Gastrocnemius medialis (tissue), 4 donors: ENCODE data around the gene VAT1L.

ENCODE experiments used
- POLR2A ChIP-seq, 2 donors: fragments of 450-650 bp; IDR thresholded peaks; one replicate each; pipeline ENCODE4 v1.6.1; 2017; ENCODE audit warnings: antibody characterized with exemption in 2 of 2, mild to moderate bottlenecking in 2 of 2, moderate library complexity in 2 of 2
- TF ChIP-seq, protein P1 (sequence below), 5 experiments: fragments of 450-650 bp in 3 of 5; fragments of 200-600 bp in 2 of 5; sonication (generic) in 2 of 5; IDR thresholded peaks in 4 of 5; conservative IDR thresholded peaks in 1 of 5; 1 replicate in 4 of 5; 2 replicates in 1 of 5; pipeline ENCODE4 v1.5.1; 2016 to 2019; ENCODE audit warnings: antibody characterized with exemption in 5 of 5, mild to moderate bottlenecking in 3 of 5, moderate library complexity in 3 of 5

GRCh38 chr16:77896415-77897128 is 108.2 kb downstream of the VAT1L start:
- TF ChIP-seq, protein P1, sequence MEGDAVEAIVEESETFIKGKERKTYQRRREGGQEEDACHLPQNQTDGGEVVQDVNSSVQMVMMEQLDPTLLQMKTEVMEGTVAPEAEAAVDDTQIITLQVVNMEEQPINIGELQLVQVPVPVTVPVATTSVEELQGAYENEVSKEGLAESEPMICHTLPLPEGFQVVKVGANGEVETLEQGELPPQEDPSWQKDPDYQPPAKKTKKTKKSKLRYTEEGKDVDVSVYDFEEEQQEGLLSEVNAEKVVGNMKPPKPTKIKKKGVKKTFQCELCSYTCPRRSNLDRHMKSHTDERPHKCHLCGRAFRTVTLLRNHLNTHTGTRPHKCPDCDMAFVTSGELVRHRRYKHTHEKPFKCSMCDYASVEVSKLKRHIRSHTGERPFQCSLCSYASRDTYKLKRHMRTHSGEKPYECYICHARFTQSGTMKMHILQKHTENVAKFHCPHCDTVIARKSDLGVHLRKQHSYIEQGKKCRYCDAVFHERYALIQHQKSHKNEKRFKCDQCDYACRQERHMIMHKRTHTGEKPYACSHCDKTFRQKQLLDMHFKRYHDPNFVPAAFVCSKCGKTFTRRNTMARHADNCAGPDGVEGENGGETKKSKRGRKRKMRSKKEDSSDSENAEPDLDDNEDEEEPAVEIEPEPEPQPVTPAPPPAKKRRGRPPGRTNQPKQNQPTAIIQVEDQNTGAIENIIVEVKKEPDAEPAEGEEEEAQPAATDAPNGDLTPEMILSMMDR (IDR thresholded peaks at IDR 0.05 in 4 of 5, conservative IDR thresholded peaks at IDR 0.05 in 1 of 5) = no peak
- no peak for TF ChIP-seq POLR2A (IDR thresholded peaks at IDR 0.05)
